Neural cell (in vitro differentiated cells): ENCODE results near the gene SPEG. TPM values are rescaled to one million over a fixed set of nuclear protein-coding genes. Genes with fewer than 3 reads are reported as not detected.

Source experiments
- H2AFZ ChIP-seq: fragments of 200-600, 300-800 bp; sonication (generic), shearing (Covaris generic); 2 replicates; pipeline ENCODE4 v1.6.0; 2014; ENCODE audit warnings: low read depth, mild to moderate bottlenecking, antibody characterized with exemption, low read length, moderate library complexity
- H3F3A ChIP-seq: fragments of 200-600 bp; shearing (Covaris generic); 2 replicates; pipeline ENCODE4 v1.6.1; 2016; ENCODE audit warnings: mild to moderate bottlenecking, moderate library complexity, mixed read lengths, antibody characterized with exemption, low read length; ENCODE audit not compliant: insufficient read depth, poor library complexity, severe bottlenecking
- H3K27ac ChIP-seq: fragments of 200-600, 300-800 bp; sonication (generic), shearing (Covaris generic); 2 replicates; pipeline ENCODE4 v1.5.1; 2014; ENCODE audit warnings: mild to moderate bottlenecking, low read length, moderate library complexity
- H3K27me3 ChIP-seq: fragments of 300-800, 200-600 bp; sonication (generic), shearing (Covaris generic); 2 replicates; pipeline ENCODE4 v1.6.0; 2014; ENCODE audit warnings: mild to moderate bottlenecking, low read depth, low read length, moderate library complexity; ENCODE audit not compliant: insufficient read depth
- H3K36me3 ChIP-seq: fragments of 300-800, 200-600 bp; sonication (generic), shearing (Covaris generic); 2 replicates; pipeline ENCODE4 v1.5.1; 2014; ENCODE audit warnings: mild to moderate bottlenecking, antibody characterized with exemption, low read length, moderate library complexity; ENCODE audit not compliant: insufficient read depth
- H3K4me2 ChIP-seq: fragments of 300-800, 200-600 bp; sonication (generic), shearing (Covaris generic); 2 replicates; pipeline ENCODE4 v1.6.0; 2014; ENCODE audit warnings: mild to moderate bottlenecking, low read length
- H3K4me3 ChIP-seq: fragments of 300-800, 200-600 bp; sonication (generic), shearing (Covaris generic); 2 replicates; pipeline ENCODE4 v1.5.1; 2014; ENCODE audit warnings: mild to moderate bottlenecking, low read length, moderate library complexity
- H3K79me2 ChIP-seq: fragments of 200-600 bp; shearing (Covaris generic); replicated peaks from 2 replicates; pipeline ENCODE4 v1.6.0; 2014; ENCODE audit warnings: mild to moderate bottlenecking, low read length, moderate library complexity; ENCODE audit not compliant: insufficient read depth
- H3K9ac ChIP-seq: fragments of 300-800, 200-600 bp; sonication (generic), shearing (Covaris generic); 2 replicates; pipeline ENCODE4 v1.6.1; 2016; ENCODE audit warnings: mild to moderate bottlenecking, low read length, mixed read lengths
- H3K9me2 ChIP-seq: fragments of 200-600 bp; shearing (Covaris generic); 2 replicates; pipeline ENCODE4 v1.6.1; 2016; ENCODE audit warnings: mild to moderate bottlenecking, low read length, mixed read lengths; ENCODE audit not compliant: insufficient read depth
- H3K9me3 ChIP-seq: fragments of 200-600, 300-800 bp; sonication (generic), shearing (Covaris generic); 2 replicates; pipeline ENCODE4 v1.6.1; 2016; ENCODE audit warnings: mild to moderate bottlenecking, mixed run types, low read length, moderate library complexity, mixed read lengths
- H4K20me1 ChIP-seq: fragments of 200-600 bp; shearing (Covaris generic); 2 replicates; pipeline ENCODE4 v1.6.1; 2016; ENCODE audit warnings: mild to moderate bottlenecking, mixed run types; ENCODE audit not compliant: insufficient read depth
- EP300 ChIP-seq: fragments of 450-650 bp; conservative IDR thresholded peaks from 2 replicates; pipeline ENCODE4 v1.6.1; 2014; ENCODE audit warnings: antibody characterized with exemption, mild to moderate bottlenecking, moderate library complexity; ENCODE audit not compliant: poor library complexity, severe bottlenecking
- EZH2 ChIP-seq: fragments of 200-600, 300-800 bp; shearing (Covaris generic), sonication (generic); IDR thresholded peaks from 2 replicates; pipeline ENCODE4 v1.6.1; 2014; ENCODE audit warnings: antibody characterized with exemption, low read length, borderline replicate concordance, mild to moderate bottlenecking; ENCODE audit not compliant: insufficient read depth, poor library complexity, severe bottlenecking
- MXI1 ChIP-seq: fragments of 450-650 bp; conservative IDR thresholded peaks from 2 replicates; pipeline ENCODE4 v1.6.1; 2014; ENCODE audit warnings: antibody characterized with exemption, mild to moderate bottlenecking; ENCODE audit not compliant: poor library complexity, severe bottlenecking
- POLR2AphosphoS5 ChIP-seq: IDR thresholded peaks from 2 replicates; pipeline ENCODE4 v1.6.1; 2012
- RAD21 ChIP-seq: fragments of 450-650 bp; conservative IDR thresholded peaks from 2 replicates; pipeline ENCODE4 v1.6.1; 2014; ENCODE audit warnings: antibody characterized with exemption, mild to moderate bottlenecking, moderate library complexity
- REST ChIP-seq: IDR thresholded peaks from 2 replicates; pipeline ENCODE4 v1.6.1; 2012; ENCODE audit warnings: borderline replicate concordance
- SMC3 ChIP-seq: fragments of 450-650 bp; conservative IDR thresholded peaks from 2 replicates; pipeline ENCODE4 v1.6.1; 2014; ENCODE audit warnings: antibody characterized with exemption, mild to moderate bottlenecking, moderate library complexity; ENCODE audit not compliant: poor library complexity
- TAF1 ChIP-seq: IDR thresholded peaks from 2 replicates; pipeline ENCODE4 v1.6.1; 2012; ENCODE audit warnings: low read depth
- polyA plus RNA-seq: library from polyadenylated mRNA; depleted of rRNA; stranded (reverse); fragments of >200 nt; gene quantifications from 2 replicates; pipeline ENCODE4 v1.2.3, GENCODE V29; 2014
- TF ChIP-seq, protein P1 (sequence below): fragments of 450-650 bp; IDR thresholded peaks from 2 replicates; pipeline ENCODE4 v1.5.1; 2014; ENCODE audit warnings: antibody characterized with exemption, mild to moderate bottlenecking, moderate library complexity; ENCODE audit not compliant: poor library complexity, severe bottlenecking

Gene SPEG
- polyA plus RNA-seq, 1 donor from 2014 or later: 58.3 TPM

GRCh38 chr2:219488149-219488843 is 53.7 kb downstream of the SPEG start:
- H3F3A ChIP-seq: no peaks in the 10 kb centered on the region
- H3K4me3 ChIP-seq: no peak overlapping the region
- H3K9me3 ChIP-seq: no peaks in the 10 kb centered on the region
- H4K20me1 ChIP-seq: no peaks in the 10 kb centered on the region
- H3K27ac ChIP-seq: no peak overlapping the region
- TF ChIP-seq POLR2AphosphoS5 (no peak), REST (no peak), SMC3 (no peak), MXI1 (no peak), RAD21 (no peak), EP300 (no peak), TAF1 (no peak), EZH2 (no peak)
- TF ChIP-seq, protein P1, sequence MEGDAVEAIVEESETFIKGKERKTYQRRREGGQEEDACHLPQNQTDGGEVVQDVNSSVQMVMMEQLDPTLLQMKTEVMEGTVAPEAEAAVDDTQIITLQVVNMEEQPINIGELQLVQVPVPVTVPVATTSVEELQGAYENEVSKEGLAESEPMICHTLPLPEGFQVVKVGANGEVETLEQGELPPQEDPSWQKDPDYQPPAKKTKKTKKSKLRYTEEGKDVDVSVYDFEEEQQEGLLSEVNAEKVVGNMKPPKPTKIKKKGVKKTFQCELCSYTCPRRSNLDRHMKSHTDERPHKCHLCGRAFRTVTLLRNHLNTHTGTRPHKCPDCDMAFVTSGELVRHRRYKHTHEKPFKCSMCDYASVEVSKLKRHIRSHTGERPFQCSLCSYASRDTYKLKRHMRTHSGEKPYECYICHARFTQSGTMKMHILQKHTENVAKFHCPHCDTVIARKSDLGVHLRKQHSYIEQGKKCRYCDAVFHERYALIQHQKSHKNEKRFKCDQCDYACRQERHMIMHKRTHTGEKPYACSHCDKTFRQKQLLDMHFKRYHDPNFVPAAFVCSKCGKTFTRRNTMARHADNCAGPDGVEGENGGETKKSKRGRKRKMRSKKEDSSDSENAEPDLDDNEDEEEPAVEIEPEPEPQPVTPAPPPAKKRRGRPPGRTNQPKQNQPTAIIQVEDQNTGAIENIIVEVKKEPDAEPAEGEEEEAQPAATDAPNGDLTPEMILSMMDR: no peak
- peaks cover 48% of the 10 kb centered on the region for H3K27me3 ChIP-seq
- H2AFZ ChIP-seq: no peak overlapping the region
- no peaks in the 10 kb centered on the region for H3K9me2 ChIP-seq
- H3K4me2 ChIP-seq: no peak overlapping the region
- no peaks in the 10 kb centered on the region for H3K36me3 ChIP-seq
- no peaks in the 10 kb centered on the region for H3K79me2 ChIP-seq
- no peak overlapping the region for H3K9ac ChIP-seq

DNA sequence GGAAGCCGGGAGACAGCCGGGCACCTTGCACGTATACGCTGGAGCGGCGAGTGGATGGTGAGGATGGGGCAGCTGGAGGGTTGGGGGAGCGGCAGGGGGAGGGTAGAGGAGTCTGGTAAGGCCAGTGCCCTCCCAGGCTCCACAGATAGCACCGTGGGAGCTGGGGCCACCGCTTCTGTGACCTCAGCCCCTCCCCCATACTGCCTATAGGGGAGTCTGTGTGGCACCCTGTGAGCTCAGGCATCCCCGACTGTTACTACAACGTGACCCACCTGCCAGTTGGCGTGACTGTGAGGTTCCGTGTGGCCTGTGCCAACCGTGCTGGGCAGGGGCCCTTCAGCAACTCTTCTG is 54.2 kb downstream of the SPEG start:
- Histone ChIP-seq H3K36me3 (no peaks in the 10 kb centered on the region), H3K9me3 (no peaks in the 10 kb centered on the region), H3K79me2 (no peaks in the 10 kb centered on the region), H4K20me1 (no peaks in the 10 kb centered on the region), H3K4me3 (no peak overlapping the region), H3K27ac (no peak overlapping the region), H3K4me2 (no peak overlapping the region), H3K27me3 (peaks cover 49% of the 10 kb centered on the region), H3F3A (no peaks in the 10 kb centered on the region), H3K9me2 (no peaks in the 10 kb centered on the region), H2AFZ (no peak overlapping the region), H3K9ac (no peak overlapping the region)
- TF ChIP-seq TAF1: no peak

- no peaks in the 10 kb centered on the region for H3F3A ChIP-seq
- no peak for TF ChIP-seq EZH2
- no peak for TF ChIP-seq REST
- TF ChIP-seq TAF1: no peak
- no peak for TF ChIP-seq POLR2AphosphoS5
- no peak for TF ChIP-seq RAD21
- TF ChIP-seq EP300: no peak
- H4K20me1 ChIP-seq: no peaks in the 10 kb centered on the region
- H3K9ac ChIP-seq: no peak overlapping the region
- H3K4me2 ChIP-seq: no peak overlapping the region
- peaks cover 49% of the 10 kb centered on the region for H3K27me3 ChIP-seq
- H3K9me2 ChIP-seq: no peaks in the 10 kb centered on the region
- H3K9me3 ChIP-seq: no peaks in the 10 kb centered on the region
- no peak overlapping the region for H3K27ac ChIP-seq
- H3K4me3 ChIP-seq: no peak overlapping the region
- no peak overlapping the region for H2AFZ ChIP-seq
- H3K36me3 ChIP-seq: no peaks in the 10 kb centered on the region
- H3K79me2 ChIP-seq: no peaks in the 10 kb centered on the region
Observed at GRCh38 chr2:219489315-219489714, 54.7 kb downstream of the SPEG start.
